Hepatocyte (in vitro differentiated cells): ENCODE measurements around the gene RDH12. TPM values are rescaled to one million over a fixed set of nuclear protein-coding genes. Genes with fewer than 3 reads are reported as not detected.

Experiments
- DNase-seq: peaks from one replicate; pipeline ENCODE4 v3.0.0-alpha.2; 2016; ENCODE audit warnings: low spot score
- H2AFZ ChIP-seq: fragments of 200-600 bp; sonication (generic); 2 replicates; pipeline ENCODE4 v1.6.0; 2016; ENCODE audit warnings: antibody characterized with exemption, mild to moderate bottlenecking
- H3K27ac ChIP-seq: fragments of 200-600 bp; sonication (generic); 2 replicates; pipeline ENCODE4 v1.5.1; 2016; ENCODE audit warnings: mild to moderate bottlenecking
- H3K27me3 ChIP-seq: fragments of 200-600 bp; sonication (generic); 2 replicates; pipeline ENCODE4 v1.6.1; 2016
- H3K36me3 ChIP-seq: fragments of 200-600 bp; sonication (generic); replicated peaks from 2 replicates; pipeline ENCODE4 v1.5.1; 2016; ENCODE audit warnings: low read depth; ENCODE audit not compliant: insufficient read depth
- H3K4me1 ChIP-seq: fragments of 200-600 bp; sonication (generic); 2 replicates; pipeline ENCODE4 v1.5.1; 2016; ENCODE audit warnings: mild to moderate bottlenecking, moderate library complexity; ENCODE audit not compliant: insufficient read depth
- H3K4me2 ChIP-seq: fragments of 200-600 bp; sonication (generic); 2 replicates; pipeline ENCODE4 v1.6.0; 2016
- H3K4me3 ChIP-seq: fragments of 200-600 bp; sonication (generic); 2 replicates; pipeline ENCODE4 v1.5.1; 2016; ENCODE audit warnings: mild to moderate bottlenecking
- H3K79me2 ChIP-seq: fragments of 200-600 bp; sonication (generic); 2 replicates; pipeline ENCODE4 v1.6.0; 2017; ENCODE audit warnings: mild to moderate bottlenecking
- H3K9me2 ChIP-seq: fragments of 200-600 bp; sonication (generic); replicated peaks from 2 replicates; pipeline ENCODE4 v1.6.0; 2017; ENCODE audit warnings: mild to moderate bottlenecking; ENCODE audit not compliant: insufficient read depth
- H3K9me3 ChIP-seq: fragments of 200-600 bp; sonication (generic); 2 replicates; pipeline ENCODE4 v1.5.1; 2016; ENCODE audit warnings: low read depth, mild to moderate bottlenecking
- H4K20me1 ChIP-seq: fragments of 200-600 bp; sonication (generic); 2 replicates; pipeline ENCODE4 v1.6.0; 2016; ENCODE audit warnings: mild to moderate bottlenecking; ENCODE audit not compliant: insufficient read depth, poor library complexity, severe bottlenecking
- CTCF ChIP-seq: fragments of 200-600 bp; sonication (generic); IDR thresholded peaks from 2 replicates; pipeline ENCODE4 v1.5.1; 2016; ENCODE audit warnings: antibody characterized with exemption, mild to moderate bottlenecking; ENCODE audit not compliant: poor library complexity
- EZH2 ChIP-seq: fragments of 200-600 bp; sonication (generic); IDR thresholded peaks from 2 replicates; pipeline ENCODE4 v1.6.1; 2016; ENCODE audit warnings: antibody characterized with exemption, mild to moderate bottlenecking, borderline replicate concordance
- EZH2phosphoT487 ChIP-seq: fragments of 200-600 bp; sonication (generic); IDR thresholded peaks from one replicate; pipeline ENCODE4 v1.6.1; 2018; ENCODE audit warnings: antibody characterized with exemption, mild to moderate bottlenecking, low read depth, moderate library complexity; ENCODE audit not compliant: unreplicated experiment, severe bottlenecking
- WGBS: methylation state at CpG from one replicate; pipeline ENCODE4 v1.1.6; 2016; ENCODE audit warnings: low lambda C conversion rate; ENCODE audit errors: missing lambda C conversion rate; 5-methylcytosine and 5-hydroxymethylcytosine counted together
- polyA plus RNA-seq: library from polyadenylated mRNA; unstranded; fragments of >200 nt; fragmentation: Nextera tagmentation; extraction: Ambion mirVana; gene quantifications from 2 replicates; pipeline ENCODE4 v1.2.1, GENCODE V29; 2016
- total RNA-seq: library from RNA; depleted of rRNA; stranded (reverse); fragments of >200 nt; gene quantifications from 2 replicates; pipeline ENCODE4 v1.2.3, GENCODE V29; 2014

The RDH12 gene
- total and polyA plus RNA-seq, 2 experiments from 2014 or later = 1.1 to 1.7 TPM

GRCh38 chr14:67673451-67673850 is 28.2 kb upstream of the RDH12 start:
- WGBS = 55% methylated on average over 5 of the region's 5 CpGs
- Histone ChIP-seq H3K9me2 (no peaks in the 10 kb centered on the region), H3K4me3 (peak overlapping the region; percentile 77), H3K27ac (peak overlapping the region; percentile 99), H3K79me2 (peaks cover 65% of the 10 kb centered on the region), H3K4me2 (peak overlapping the region; percentile 90), H3K4me1 (peaks cover 11% of the 10 kb centered on the region), H3K9me3 (no peaks in the 10 kb centered on the region), H4K20me1 (peaks cover 17% of the 10 kb centered on the region), H3K36me3 (peaks cover 3% of the 10 kb centered on the region), H3K27me3 (no peaks in the 10 kb centered on the region), H2AFZ (peak overlapping the region; percentile 5)
- no peak for DNase-seq
- TF ChIP-seq EZH2 = no peak
- no peak for TF ChIP-seq EZH2phosphoT487
- no peak for TF ChIP-seq CTCF

GRCh38 chr14:67674139-67674479 is 27.6 kb upstream of the RDH12 start:
- Histone ChIP-seq H3K79me2 (peaks cover 59% of the 10 kb centered on the region), H3K9me3 (no peaks in the 10 kb centered on the region), H2AFZ (peak overlapping the region; percentile 40), H3K4me3 (peak overlapping the region; percentile 77), H3K36me3 (peaks cover 3% of the 10 kb centered on the region), H3K4me2 (peak overlapping the region; percentile 90), H3K4me1 (peaks cover 11% of the 10 kb centered on the region), H3K9me2 (no peaks in the 10 kb centered on the region), H3K27ac (peak overlapping the region; percentile 99), H4K20me1 (peaks cover 17% of the 10 kb centered on the region), H3K27me3 (no peaks in the 10 kb centered on the region)
- 2% methylated on average over 13 of the region's 25 CpGs for WGBS
- no peak for TF ChIP-seq EZH2
- peak; percentile 87 for DNase-seq

DNA sequence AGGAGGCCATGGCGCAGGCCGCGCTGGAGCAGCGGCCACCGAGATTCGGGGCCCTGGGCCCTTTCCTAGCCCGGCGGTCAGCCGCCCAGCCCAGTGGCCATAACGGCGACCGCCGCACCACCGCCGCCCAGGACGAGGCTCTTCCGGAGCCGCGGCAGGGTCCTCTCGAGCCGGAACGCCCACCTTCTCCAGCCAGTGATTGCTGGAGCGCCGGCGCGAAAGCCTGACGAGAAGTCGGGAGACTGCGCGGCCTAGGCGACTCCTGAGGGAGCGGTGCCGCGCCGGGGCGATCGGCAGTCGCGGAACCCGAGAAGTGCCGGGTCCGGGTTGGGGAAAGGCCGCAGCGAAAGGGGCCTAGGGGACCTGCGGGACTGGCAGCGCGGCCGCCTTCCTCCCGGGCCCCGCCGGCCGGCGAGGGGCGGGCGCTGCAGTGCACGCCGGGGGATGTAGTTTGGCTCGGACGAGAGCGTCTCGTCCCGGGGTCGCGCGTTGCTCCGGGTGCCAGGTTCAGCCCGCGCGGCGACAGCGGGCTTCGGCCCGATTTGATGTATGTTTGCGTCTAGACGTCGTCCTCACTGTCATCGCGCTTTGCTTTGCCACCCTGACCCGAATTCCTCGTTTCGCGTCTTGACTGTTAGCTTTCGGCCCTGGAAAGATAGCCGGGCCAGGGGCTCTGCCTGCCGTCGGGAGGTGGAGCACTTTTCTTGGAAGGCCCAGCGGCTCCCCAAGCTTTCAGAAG is 27.0 kb upstream of the RDH12 start, which contains the start of gene VTI1B:
VTI1B (minus strand) TSS at position 153 of the 739 bp plus-strand sequence; CDS start at position 10, 143 bp downstream.
- H3K36me3 ChIP-seq = peaks cover 3% of the 10 kb centered on the region
- WGBS = under 1% methylated on average over 81 of the region's 87 CpGs
- H3K4me1 ChIP-seq = peaks cover 11% of the 10 kb centered on the region
- peaks cover 17% of the 10 kb centered on the region for H4K20me1 ChIP-seq
- peaks cover 54% of the 10 kb centered on the region for H3K79me2 ChIP-seq
- peak within 1 kb of the TSS; percentile 77 for H3K4me3 ChIP-seq
- H3K4me2 ChIP-seq = peak within 1 kb of the TSS; percentile 90
- H3K27me3 ChIP-seq = no peaks in the 10 kb centered on the region
- no peaks in the 10 kb centered on the region for H3K9me2 ChIP-seq
- DNase-seq = peak; percentile 89
- TF ChIP-seq CTCF (peak; percentile 40), EZH2 (no peak)
- H3K9me3 ChIP-seq = no peaks in the 10 kb centered on the region
- H2AFZ ChIP-seq = peak within 1 kb of the TSS; percentile 40
- peak within 1 kb of the TSS; percentile 99 for H3K27ac ChIP-seq

- peak overlapping the region; percentile 40 for H2AFZ ChIP-seq
- peak overlapping the region; percentile 90 for H3K4me2 ChIP-seq
- no peak for DNase-seq
- peaks cover 3% of the 10 kb centered on the region for H3K36me3 ChIP-seq
- H3K9me3 ChIP-seq = no peaks in the 10 kb centered on the region
- WGBS = 36% methylated on average over 16 of the region's 16 CpGs
- TF ChIP-seq CTCF (no peak), EZH2phosphoT487 (no peak), EZH2 (no peak)
- peaks cover 11% of the 10 kb centered on the region for H3K4me1 ChIP-seq
- peaks cover 17% of the 10 kb centered on the region for H4K20me1 ChIP-seq
- peaks cover 49% of the 10 kb centered on the region for H3K79me2 ChIP-seq
- no peaks in the 10 kb centered on the region for H3K9me2 ChIP-seq
- peak overlapping the region; percentile 99 for H3K27ac ChIP-seq
- H3K4me3 ChIP-seq = peak overlapping the region; percentile 77
- H3K27me3 ChIP-seq = no peaks in the 10 kb centered on the region
Measured at GRCh38 chr14:67675219-67675582, 26.5 kb upstream of the RDH12 start.
